Skin epidermis (tissue), 12 donors: ENCODE data around the gene RTP1.
"Not testable (repeated sequence)": the region's sequence is repeated elsewhere in the genome, so short reads cannot be mapped to it uniquely, and the experiment has no call there.

Experiments
- H3K27ac ChIP-seq, 21 experiments: fragments of 200-600 bp; sonication (generic) in 11 of 21; one replicate each; pipeline ENCODE4 v1.5.0; 2020; ENCODE audit warnings: mild to moderate bottlenecking in 3 of 21, inconsistent platforms in 2 of 21, moderate library complexity in 2 of 21
- H3K4me3 ChIP-seq, 7 experiments: fragments of 200-600 bp; sonication (generic) in 2 of 7; one replicate each; pipeline ENCODE4 v1.5.0; 2020; ENCODE audit warnings: inconsistent platforms in 2 of 7, mild to moderate bottlenecking in 2 of 7, moderate library complexity in 1 of 7

Gene RTP1

GRCh38 chr3:187196573-187197334 lies 532 bp upstream of the RTP1 start:
- no peak overlapping the region for H3K4me3 ChIP-seq
- H3K27ac ChIP-seq, result no peak overlapping the region

- H3K27ac ChIP-seq, result no peak overlapping the region
- H3K4me3 ChIP-seq, result no peak overlapping the region
Measured at GRCh38 chr3:187198490-187198889, 1.2 kb downstream of the RTP1 start.

- H3K27ac ChIP-seq, H3K4me3 ChIP-seq: not testable (repeated sequence)
Measured at GRCh38 chr3:187199463-187200050, 2.3 kb downstream of the RTP1 start.

- no peak overlapping the region for H3K27ac ChIP-seq
Measured at GRCh38 chr3:187205683-187206082, 8.4 kb downstream of the RTP1 start.

GRCh38 chr3:187207062-187207461 lies 9.8 kb downstream of the RTP1 start:
- Histone ChIP-seq H3K4me3 (no peak overlapping the region), H3K27ac (peak overlapping the region in 3 of 21 experiments; percentile 41 to 76 (median 68))

More at GRCh38 chr3:187205683-187206082, 8.4 kb downstream of the RTP1 start:
- no peak overlapping the region for H3K4me3 ChIP-seq

GRCh38 chr3:187207624-187208023 lies 10.3 kb downstream of the RTP1 start:
- Histone ChIP-seq H3K4me3 (no peak overlapping the region), H3K27ac (peak overlapping the region in 3 of 21 experiments; percentile 68 to 78 (median 76))

- no peak overlapping the region for H3K4me3 ChIP-seq
- peak overlapping the region in 4 of 21 experiments; percentile 28 to 78 (median 72) for H3K27ac ChIP-seq
Measured at GRCh38 chr3:187208159-187208558, 10.9 kb downstream of the RTP1 start.

GRCh38 chr3:187209491-187209890 lies 12.2 kb downstream of the RTP1 start:
- no peak overlapping the region for H3K4me3 ChIP-seq
- H3K27ac ChIP-seq, result peak overlapping the region in 9 of 21 experiments; percentile 7 to 78 (median 47)

- H3K27ac ChIP-seq, result peak overlapping the region in 9 of 21 experiments; percentile 7 to 78 (median 56)
- H3K4me3 ChIP-seq, result no peak overlapping the region
Measured at GRCh38 chr3:187210091-187210490, 12.8 kb downstream of the RTP1 start.

- Histone ChIP-seq H3K27ac (peak overlapping the region in 6 of 21 experiments; percentile 27 to 79 (median 56)), H3K4me3 (no peak overlapping the region)
Measured at GRCh38 chr3:187210545-187211327, 13.4 kb downstream of the RTP1 start.

- Histone ChIP-seq H3K27ac (peak overlapping the region in 6 of 21 experiments; percentile 27 to 79 (median 62)), H3K4me3 (no peak overlapping the region)
Measured at GRCh38 chr3:187211532-187212195, 14.4 kb downstream of the RTP1 start.

- peak overlapping the region in 9 of 21 experiments; percentile 13 to 79 (median 50) for H3K27ac ChIP-seq
- H3K4me3 ChIP-seq, result no peak overlapping the region
Measured at GRCh38 chr3:187212196-187212545, 14.9 kb downstream of the RTP1 start.

- no peak overlapping the region for H3K4me3 ChIP-seq
- peak overlapping the region in 6 of 21 experiments; percentile 13 to 79 (median 58) for H3K27ac ChIP-seq
Measured at GRCh38 chr3:187212705-187213104, 15.4 kb downstream of the RTP1 start.

GRCh38 chr3:187213616-187214015 lies 16.3 kb downstream of the RTP1 start:
- H3K27ac ChIP-seq, result peak overlapping the region in 3 of 21 experiments; percentile 8 to 30 (median 29)
- no peak overlapping the region for H3K4me3 ChIP-seq

GRCh38 chr3:187215460-187215859 lies 18.2 kb downstream of the RTP1 start:
- H3K27ac ChIP-seq, result no peak overlapping the region
- H3K4me3 ChIP-seq, result no peak overlapping the region

- Histone ChIP-seq H3K27ac (no peak overlapping the region), H3K4me3 (no peak overlapping the region)
Measured at GRCh38 chr3:187222801-187223200, 25.5 kb downstream of the RTP1 start.

GRCh38 chr3:187223799-187224198 lies 26.5 kb downstream of the RTP1 start:
- H3K4me3 ChIP-seq, result no peak overlapping the region
- no peak overlapping the region for H3K27ac ChIP-seq

GRCh38 chr3:187227658-187228258 lies 30.5 kb downstream of the RTP1 start:
- H3K27ac ChIP-seq, result no peak overlapping the region

GRCh38 chr3:187228740-187229139 lies 31.5 kb downstream of the RTP1 start:
- no peak overlapping the region for H3K4me3 ChIP-seq
- no peak overlapping the region for H3K27ac ChIP-seq

More at GRCh38 chr3:187227658-187228258, 30.5 kb downstream of the RTP1 start:
- no peak overlapping the region for H3K4me3 ChIP-seq
